Thyroid gland (tissue), 4 donors: ENCODE data around the gene AGBL3. TPM values are rescaled to one million over a fixed set of nuclear protein-coding genes. Genes with fewer than 3 reads are reported as not detected.

Source experiments
- DNase-seq, 2 donors: peaks; one replicate each; pipeline ENCODE4 v3.0.0-alpha.2; 2019
- H3K27ac ChIP-seq, 3 donors: fragments of 200-600 bp; sonication (generic); 1 replicate in 2 of 3; 2 replicates in 1 of 3; pipeline ENCODE4 v1.5.1; 2016 to 2019; ENCODE audit warnings: mild to moderate bottlenecking in 1 of 3, moderate library complexity in 1 of 3
- H3K27me3 ChIP-seq: fragments of 200-600 bp; sonication (generic); one replicate; pipeline ENCODE4 v1.5.1; 2019
- H3K36me3 ChIP-seq, 2 donors: fragments of 200-600 bp; sonication (generic); one replicate each; pipeline ENCODE4 v1.5.1; 2016 to 2019
- H3K4me1 ChIP-seq, 2 donors: fragments of 200-600 bp; sonication (generic); one replicate each; pipeline ENCODE4 v1.5.1; 2017 to 2019
- H3K4me3 ChIP-seq, 3 donors: fragments of 200-600 bp; sonication (generic); replicated peaks in 1 of 3; 1 replicate in 2 of 3; 2 replicates in 1 of 3; pipeline ENCODE4 v1.5.1; 2016; ENCODE audit warnings: mild to moderate bottlenecking in 1 of 3
- H3K9me3 ChIP-seq: fragments of 200-600 bp; sonication (generic); one replicate; pipeline ENCODE4 v1.5.1; 2017
- CTCF ChIP-seq, 6 experiments: fragments of 200-600 bp in 3 of 6; fragments of 450-650 bp in 3 of 6; sonication (generic) in 3 of 6; IDR thresholded peaks; one replicate each; pipeline ENCODE4 v1.5.1; 2016 to 2019; ENCODE audit warnings: antibody characterized with exemption in 6 of 6, mild to moderate bottlenecking in 2 of 6, inconsistent platforms in 1 of 6, moderate library complexity in 1 of 6
- POLR2A ChIP-seq, 2 donors: fragments of 450-650 bp; IDR thresholded peaks; one replicate each; pipeline ENCODE4 v1.6.1; 2017; ENCODE audit warnings: antibody characterized with exemption in 2 of 2, mild to moderate bottlenecking in 2 of 2, moderate library complexity in 1 of 2
- WGBS, 2 donors: methylation state at CpG; one replicate each; pipeline ENCODE4 v1.1.5; 2017; 5-methylcytosine and 5-hydroxymethylcytosine counted together
- intact Hi-C: fragments of 100-400 bp; cut with DNase I; formaldehyde crosslinking; loops from one replicate; pipeline ENCODE4 v1.15.1; 2023
- total RNA-seq, 4 donors: library from RNA; depleted of rRNA; stranded (reverse); fragments of >200 nt; gene quantifications; one replicate each; pipeline ENCODE4 v1.2.3, GENCODE V29; 2016

Gene AGBL3
- total RNA-seq, 4 donors from 2014 or later = 3.6 to 5.0 (median 4.1) TPM

- TF ChIP-seq CTCF (IDR thresholded peaks at IDR 0.05) = no peak
- TF ChIP-seq POLR2A (IDR thresholded peaks at IDR 0.05) = no peak
- Histone ChIP-seq H3K4me1 (no peaks in the 10 kb centered on the region), H3K4me3 (no peak overlapping the region), H3K27me3 (no peaks in the 10 kb centered on the region), H3K9me3 (no peaks in the 10 kb centered on the region), H3K36me3 (no peaks in the 10 kb centered on the region), H3K27ac (peak overlapping the region in 2 of 3 donors; percentile 78 to 96)
- intact Hi-C loops = no loop called here
- no peak for DNase-seq
- 74 to 76% methylated on average over 6 of the region's 6 CpGs for WGBS, 2 donors
These were observed 165.2 kb downstream of the AGBL3 start for GRCh38 chr7:135151533-135151932.

- 98 to 100% methylated on average over 1 of the region's 1 CpG for WGBS, 2 donors
- H3K27ac ChIP-seq = no peak overlapping the region
These were observed 166.1 kb downstream of the AGBL3 start for GRCh38 chr7:135152442-135152841.

DNA sequence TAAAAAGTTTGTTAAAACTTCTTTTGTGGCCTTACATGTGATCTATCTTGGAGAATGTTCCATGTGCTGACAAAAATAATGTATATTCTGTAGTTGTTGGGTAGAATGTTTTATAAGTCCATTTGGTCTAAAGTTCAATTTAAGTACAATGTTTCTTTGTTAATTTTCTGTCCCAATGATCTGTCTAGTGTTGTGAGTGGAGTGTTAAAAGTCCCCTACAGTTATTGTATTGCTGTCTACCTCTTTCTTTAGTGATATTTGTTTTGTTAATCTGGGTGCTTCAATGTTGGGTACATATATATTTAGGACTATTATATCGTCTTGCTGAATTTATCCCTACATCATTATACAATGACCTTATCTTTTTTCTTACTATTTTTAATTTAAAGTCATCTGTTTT, 168.4 kb downstream of the AGBL3 start:
- Histone ChIP-seq H3K27ac (no peak overlapping the region), H3K4me3 (no peak overlapping the region), H3K36me3 (no peaks in the 10 kb centered on the region), H3K4me1 (peaks cover 0 to 21% of the 10 kb centered on the region in 2 donors), H3K9me3 (no peaks in the 10 kb centered on the region), H3K27me3 (no peaks in the 10 kb centered on the region)
- intact Hi-C loops = no loop called here
- TF ChIP-seq POLR2A (IDR thresholded peaks at IDR 0.05) = no peak
- no peak for TF ChIP-seq CTCF (IDR thresholded peaks at IDR 0.05)
- 88 to 100% methylated on average over 1 of the region's 1 CpG for WGBS, 2 donors
- no peak for DNase-seq

More at GRCh38 chr7:135152442-135152841, 166.1 kb downstream of the AGBL3 start:
- no peaks in the 10 kb centered on the region for H3K36me3 ChIP-seq
- H3K27me3 ChIP-seq = no peaks in the 10 kb centered on the region
- H3K4me1 ChIP-seq = peaks cover 0 to 2% of the 10 kb centered on the region in 2 donors
- no peak overlapping the region for H3K4me3 ChIP-seq
- intact Hi-C loops = no loop called here
- H3K9me3 ChIP-seq = no peaks in the 10 kb centered on the region
- no peak for DNase-seq
- TF ChIP-seq CTCF (IDR thresholded peaks at IDR 0.05) = no peak
- TF ChIP-seq POLR2A (IDR thresholded peaks at IDR 0.05) = no peak

GRCh38 chr7:135156290-135156689, 170.0 kb downstream of the AGBL3 start:
- Histone ChIP-seq H3K36me3 (no peaks in the 10 kb centered on the region), H3K27ac (no peak overlapping the region), H3K4me3 (no peak overlapping the region), H3K9me3 (no peaks in the 10 kb centered on the region), H3K27me3 (no peaks in the 10 kb centered on the region), H3K4me1 (peaks cover 0 to 36% of the 10 kb centered on the region in 2 donors)
- intact Hi-C loops = no loop called here
- TF ChIP-seq CTCF (IDR thresholded peaks at IDR 0.05) = no peak
- no peak for TF ChIP-seq POLR2A (IDR thresholded peaks at IDR 0.05)
- DNase-seq = no peak
- 89 to 97% methylated on average over 1 of the region's 1 CpG for WGBS, 2 donors

- 87 to 100% methylated on average over 1 of the region's 1 CpG for WGBS, 2 donors
These were observed 171.9 kb downstream of the AGBL3 start for GRCh38 chr7:135158141-135158655.

More at GRCh38 chr7:135158141-135158655, 171.9 kb downstream of the AGBL3 start:
- H3K27ac ChIP-seq = peak overlapping the region in 2 of 3 donors; percentile 33 to 57
- intact Hi-C loops = no loop called here
- H3K4me1 ChIP-seq = peaks cover 0 to 41% of the 10 kb centered on the region in 2 donors
- TF ChIP-seq CTCF (IDR thresholded peaks at IDR 0.05) = no peak
- TF ChIP-seq POLR2A (IDR thresholded peaks at IDR 0.05) = no peak
- no peaks in the 10 kb centered on the region for H3K27me3 ChIP-seq
- DNase-seq = no peak
- H3K9me3 ChIP-seq = no peaks in the 10 kb centered on the region
- H3K36me3 ChIP-seq = no peaks in the 10 kb centered on the region
- H3K4me3 ChIP-seq = no peak overlapping the region
